Measurements from ENCODE around the gene SYTL4. TPM values are rescaled to one million over a fixed set of nuclear protein-coding genes. Genes with fewer than 3 reads are reported as not detected.

SYTL4 gene
- total RNA-seq, 4 donors from 2014 or later, result 2.5 to 4.0 (median 3.1) TPM

DNA sequence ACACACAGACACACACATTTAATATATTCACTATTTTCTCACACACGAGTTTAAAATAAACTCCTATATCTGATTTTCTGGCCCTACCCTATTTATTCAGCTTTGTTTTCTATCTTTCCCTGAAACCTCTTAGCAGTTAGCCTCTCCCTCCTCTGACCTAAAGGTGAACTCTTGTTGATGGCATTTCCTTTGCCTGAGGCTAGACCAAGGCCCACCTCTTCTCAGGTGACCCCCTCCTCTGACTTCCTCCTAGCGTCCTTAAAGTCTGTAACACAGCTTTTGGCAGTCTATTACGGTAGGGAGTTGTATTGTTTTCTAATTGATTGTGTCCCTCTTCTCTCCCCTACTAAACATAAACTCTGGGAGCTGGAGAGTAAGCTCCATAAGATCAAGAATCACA is 89.6 kb downstream of the SYTL4 start:
- no peaks in the 10 kb centered on the region for H3K4me1 ChIP-seq
- DNase-seq (no peak), ATAC-seq (no peak)
- in situ Hi-C loops (cut with MboI; ENCODE audit: low sequenced_read_pairs in 4 of 4) (no loop called here), intact Hi-C loops (cut with DNase I; ENCODE audit: low total_unique reads) (no loop called here)
- H3K4me3 ChIP-seq, result no peak overlapping the region
- no peak overlapping the region for H3K27ac ChIP-seq
- peaks cover 0 to 5% (median 0%) of the 10 kb centered on the region in 3 donors for H3K27me3 ChIP-seq
- H3K9me3 ChIP-seq, result no peaks in the 10 kb centered on the region
- H3K36me3 ChIP-seq, result no peaks in the 10 kb centered on the region
- TF ChIP-seq POLR2A (IDR thresholded peaks at IDR 0.05), result no peak
- TF ChIP-seq, protein P1, sequence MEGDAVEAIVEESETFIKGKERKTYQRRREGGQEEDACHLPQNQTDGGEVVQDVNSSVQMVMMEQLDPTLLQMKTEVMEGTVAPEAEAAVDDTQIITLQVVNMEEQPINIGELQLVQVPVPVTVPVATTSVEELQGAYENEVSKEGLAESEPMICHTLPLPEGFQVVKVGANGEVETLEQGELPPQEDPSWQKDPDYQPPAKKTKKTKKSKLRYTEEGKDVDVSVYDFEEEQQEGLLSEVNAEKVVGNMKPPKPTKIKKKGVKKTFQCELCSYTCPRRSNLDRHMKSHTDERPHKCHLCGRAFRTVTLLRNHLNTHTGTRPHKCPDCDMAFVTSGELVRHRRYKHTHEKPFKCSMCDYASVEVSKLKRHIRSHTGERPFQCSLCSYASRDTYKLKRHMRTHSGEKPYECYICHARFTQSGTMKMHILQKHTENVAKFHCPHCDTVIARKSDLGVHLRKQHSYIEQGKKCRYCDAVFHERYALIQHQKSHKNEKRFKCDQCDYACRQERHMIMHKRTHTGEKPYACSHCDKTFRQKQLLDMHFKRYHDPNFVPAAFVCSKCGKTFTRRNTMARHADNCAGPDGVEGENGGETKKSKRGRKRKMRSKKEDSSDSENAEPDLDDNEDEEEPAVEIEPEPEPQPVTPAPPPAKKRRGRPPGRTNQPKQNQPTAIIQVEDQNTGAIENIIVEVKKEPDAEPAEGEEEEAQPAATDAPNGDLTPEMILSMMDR (IDR thresholded peaks at IDR 0.05 in 4 of 5, conservative IDR thresholded peaks at IDR 0.05 in 1 of 5), result no peak

DNA sequence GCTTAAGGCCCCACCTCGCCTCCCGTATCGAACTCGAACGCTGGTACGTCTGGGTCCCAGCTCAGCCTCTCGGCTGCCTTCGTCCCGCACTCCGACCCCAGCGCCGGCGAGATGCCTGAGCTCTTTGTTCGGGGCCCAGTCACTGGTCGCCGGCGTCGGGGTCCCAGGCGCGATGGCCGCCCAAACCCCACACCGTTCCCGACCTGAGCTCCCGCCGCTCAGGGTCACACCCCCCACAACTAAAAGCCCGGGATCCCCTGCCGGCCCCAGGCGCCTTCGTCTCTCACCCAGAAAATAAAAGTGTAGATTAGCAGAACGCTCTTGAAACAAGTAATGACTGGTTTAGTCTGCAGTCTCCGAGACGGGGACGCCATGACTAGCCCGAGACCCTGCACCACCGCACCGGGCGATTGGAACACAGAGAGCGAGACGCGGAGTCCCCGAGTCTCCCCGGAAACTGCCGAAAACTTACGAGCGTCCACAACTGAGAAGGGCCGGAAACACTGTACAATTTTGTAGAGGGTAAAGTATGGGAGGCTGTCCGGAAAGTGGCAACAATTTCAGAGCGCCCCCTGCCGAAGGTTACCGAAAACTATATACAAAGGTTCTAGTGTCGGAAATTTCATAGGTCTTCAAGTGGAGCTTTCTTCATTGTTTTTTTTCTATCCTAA is 95.5 kb downstream of the SYTL4 start, which contains the start of gene TSPAN6:
TSPAN6 (minus strand) TSS at position 486 of the 671 bp plus-strand sequence; CDS start at position 374, 112 bp downstream.
- Histone ChIP-seq H3K4me3 (peak within 1 kb of the TSS; percentile 58 to 69 (median 61)), H3K4me1 (no peaks in the 10 kb centered on the region), H3K27me3 (no peaks in the 10 kb centered on the region), H3K9me3 (no peaks in the 10 kb centered on the region), H3K27ac (peak within 1 kb of the TSS; percentile 36 to 73 (median 62)), H3K36me3 (peaks cover 0 to 5% of the 10 kb centered on the region in 2 donors)
- in situ Hi-C loops (cut with MboI; ENCODE audit: low sequenced_read_pairs in 4 of 4) (no loop called here), intact Hi-C loops (cut with DNase I; ENCODE audit: low total_unique reads) (no loop called here)
- peak; percentile 97 to 99 for ATAC-seq
- TF ChIP-seq, protein P1 (IDR thresholded peaks at IDR 0.05 in 4 of 5, conservative IDR thresholded peaks at IDR 0.05 in 1 of 5), result peak; percentile 8 to 49 (median 30)
- TF ChIP-seq POLR2A (IDR thresholded peaks at IDR 0.05), result peak in 1 of 2 donors; percentile 32
- peak; percentile 23 to 60 for DNase-seq

DNA sequence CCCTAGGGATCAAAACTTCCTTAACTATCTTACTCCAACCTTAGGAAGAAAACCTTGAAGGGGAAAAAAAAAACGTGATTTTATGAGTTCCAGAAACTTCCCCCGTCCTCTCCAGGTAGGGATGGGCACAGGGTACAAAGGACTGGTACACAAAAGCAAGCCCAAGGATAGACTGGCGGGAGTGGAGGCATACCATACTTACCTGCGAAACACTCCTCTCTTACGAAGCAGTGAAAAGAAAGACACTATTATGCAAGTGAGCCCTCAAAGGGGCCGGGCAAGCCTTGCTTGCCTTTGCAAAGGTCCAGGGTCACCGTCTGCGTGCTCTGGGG is 96.0 kb downstream of the SYTL4 start:
- peak overlapping the region; percentile 58 to 69 (median 61) for H3K4me3 ChIP-seq
- peak overlapping the region; percentile 36 to 73 (median 62) for H3K27ac ChIP-seq
- no peak for TF ChIP-seq POLR2A (IDR thresholded peaks at IDR 0.05)
- in situ Hi-C loops (cut with MboI; ENCODE audit: low sequenced_read_pairs in 4 of 4) (no loop called here), intact Hi-C loops (cut with DNase I; ENCODE audit: low total_unique reads) (no loop called here)
- H3K9me3 ChIP-seq, result no peaks in the 10 kb centered on the region
- H3K36me3 ChIP-seq, result peaks cover 0 to 5% of the 10 kb centered on the region in 2 donors
- DNase-seq (no peak), ATAC-seq (peak; percentile 16 to 29)
- no peaks in the 10 kb centered on the region for H3K4me1 ChIP-seq
- H3K27me3 ChIP-seq, result no peaks in the 10 kb centered on the region

DNA sequence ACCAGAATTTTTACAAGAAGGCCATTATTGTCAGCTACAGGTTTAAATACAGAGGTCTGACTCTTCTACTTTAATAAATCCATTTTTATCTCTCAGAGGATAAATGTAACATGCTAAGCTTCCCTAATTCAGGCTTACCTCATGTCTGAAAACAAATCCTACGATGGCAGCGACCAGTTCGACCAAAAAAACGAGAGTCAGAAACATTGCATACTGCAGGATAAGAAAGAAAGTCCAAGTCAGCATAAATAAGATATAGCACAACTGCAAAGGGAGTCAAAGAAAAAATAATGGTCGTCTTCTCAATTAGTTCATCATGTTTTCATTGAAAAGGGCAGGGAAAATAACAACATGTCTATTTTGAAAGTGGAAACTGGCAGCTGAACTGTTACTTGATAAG is 96.9 kb downstream of the SYTL4 start:
- Histone ChIP-seq H3K27me3 (no peaks in the 10 kb centered on the region), H3K36me3 (peaks cover 0 to 5% of the 10 kb centered on the region in 2 donors), H3K4me1 (no peaks in the 10 kb centered on the region), H3K9me3 (no peaks in the 10 kb centered on the region), H3K4me3 (no peak overlapping the region), H3K27ac (no peak overlapping the region)
- ATAC-seq, result no peak
- in situ Hi-C loops (cut with MboI; ENCODE audit: low sequenced_read_pairs in 4 of 4) (no loop called here), intact Hi-C loops (cut with DNase I; ENCODE audit: low total_unique reads) (no loop called here)
- no peak for TF ChIP-seq POLR2A (IDR thresholded peaks at IDR 0.05)
- TF ChIP-seq, protein P1 (IDR thresholded peaks at IDR 0.05 in 4 of 5, conservative IDR thresholded peaks at IDR 0.05 in 1 of 5), result no peak
- DNase-seq, result no peak

DNA sequence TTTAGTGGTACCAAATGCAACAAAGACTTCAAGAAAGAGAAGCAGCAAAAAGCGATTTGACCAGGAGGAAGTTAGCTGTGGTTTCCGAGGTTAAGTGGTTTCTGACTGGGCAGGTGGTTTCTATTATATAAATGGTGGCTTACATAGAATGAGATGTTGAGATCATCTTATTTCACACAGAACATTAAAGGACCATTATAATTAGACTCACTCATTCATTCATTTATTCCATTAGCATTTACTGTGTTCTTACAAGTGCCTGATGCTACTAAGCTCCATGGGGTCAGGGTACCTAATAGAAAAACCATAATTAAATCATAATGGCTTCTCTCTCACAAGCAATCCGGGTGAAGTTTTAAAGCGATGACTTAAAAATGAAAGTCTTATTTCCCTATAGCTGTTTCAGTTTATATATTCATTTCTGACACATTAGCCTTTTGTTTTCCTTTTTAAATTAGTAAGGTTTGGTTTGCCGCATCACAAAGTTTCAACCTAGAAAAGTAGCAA is 105.9 kb downstream of the SYTL4 start:
- no peak for ATAC-seq
- H3K4me3 ChIP-seq, result no peak overlapping the region
- no peak for TF ChIP-seq POLR2A (IDR thresholded peaks at IDR 0.05)
- TF ChIP-seq, protein P1 (IDR thresholded peaks at IDR 0.05 in 4 of 5, conservative IDR thresholded peaks at IDR 0.05 in 1 of 5), result no peak
- no peaks in the 10 kb centered on the region for H3K36me3 ChIP-seq
- no peaks in the 10 kb centered on the region for H3K27me3 ChIP-seq
- intact Hi-C loops (cut with DNase I; ENCODE audit: low total_unique reads) (no loop called here), in situ Hi-C loops (cut with MboI; ENCODE audit: low sequenced_read_pairs in 4 of 4) (no loop called here)
- H3K27ac ChIP-seq, result no peak overlapping the region
- DNase-seq, result no peak
- no peaks in the 10 kb centered on the region for H3K9me3 ChIP-seq
- H3K4me1 ChIP-seq, result no peaks in the 10 kb centered on the region

Other genes with a start within 250 kb of the SYTL4 start
- 1 to 10 TPM in 1 of 4 donors, under 1 TPM in 1, not detected in 2; 0.49 to 1.4 TPM for gene TNMD, start 147.2 kb downstream of the SYTL4 start, total RNA-seq
- 1 to 10 TPM; 2.5 to 5.9 (median 3.1) TPM for gene TSPAN6, start 95.3 kb downstream of the SYTL4 start, total RNA-seq
- gene SRPX2, start 87.9 kb downstream of the SYTL4 start, total RNA-seq, result 10 to 100 TPM in 3 of 4 donors, 1 to 10 TPM in 1; 2.4 to 16.6 (median 15.2) TPM
- 1 to 10 TPM; 2.4 to 7.8 (median 5.1) TPM for gene CSTF2, start 88.3 kb upstream of the SYTL4 start, total RNA-seq
- gene NOX1, start 142.2 kb upstream of the SYTL4 start, total RNA-seq, result not detected
- gene XKRX, start 196.8 kb upstream of the SYTL4 start, total RNA-seq, result under 1 TPM in 3 of 4 donors, not detected in 1; 0.13 to 0.90 (median 0.16) TPM
- not detected for gene ARL13A, start 237.6 kb upstream of the SYTL4 start, total RNA-seq